ENCODE results near the gene NEU2.

Gene NEU2

GRCh38 chr2:233003658-233004555 lies 28.6 kb upstream of the NEU2 start:
- no peak for TF ChIP-seq CTCF (IDR thresholded peaks at IDR 0.05; ENCODE audit: control insufficient read depth, insufficient read depth, low read depth, low read length, missing control alignments)
- no peak overlapping the region for H3K4me3 ChIP-seq (ENCODE audit: control insufficient read depth, low read depth, low read length)

GRCh38 chr2:233005096-233005495 lies 27.4 kb upstream of the NEU2 start:
- no peak for TF ChIP-seq CTCF (IDR thresholded peaks at IDR 0.05; ENCODE audit: control insufficient read depth, insufficient read depth, low read depth, low read length, missing control alignments)

More at GRCh38 chr2:233003658-233004555, 28.6 kb upstream of the NEU2 start:
- no peak for DNase-seq (ENCODE audit: low read depth)

GRCh38 chr2:233006648-233007047 lies 25.8 kb upstream of the NEU2 start:
- no peak for TF ChIP-seq CTCF (IDR thresholded peaks at IDR 0.05; ENCODE audit: control insufficient read depth, insufficient read depth, low read depth, low read length, missing control alignments)
- no peak for DNase-seq (ENCODE audit: low read depth)
- no peak overlapping the region for H3K4me3 ChIP-seq (ENCODE audit: control insufficient read depth, low read depth, low read length)

More at GRCh38 chr2:233005096-233005495, 27.4 kb upstream of the NEU2 start:
- DNase-seq (ENCODE audit: low read depth), result no peak
- H3K4me3 ChIP-seq (ENCODE audit: control insufficient read depth, low read depth, low read length), result no peak overlapping the region

GRCh38 chr2:233007270-233007669 lies 25.2 kb upstream of the NEU2 start:
- TF ChIP-seq CTCF (IDR thresholded peaks at IDR 0.05; ENCODE audit: control insufficient read depth, insufficient read depth, low read depth, low read length, missing control alignments), result no peak
- DNase-seq (ENCODE audit: low read depth), result no peak

GRCh38 chr2:233007739-233008138 lies 24.7 kb upstream of the NEU2 start:
- H3K4me3 ChIP-seq (ENCODE audit: control insufficient read depth, low read depth, low read length), result no peak overlapping the region
- DNase-seq (ENCODE audit: low read depth), result no peak
- TF ChIP-seq CTCF (IDR thresholded peaks at IDR 0.05; ENCODE audit: control insufficient read depth, insufficient read depth, low read depth, low read length, missing control alignments), result no peak

More at GRCh38 chr2:233007270-233007669, 25.2 kb upstream of the NEU2 start:
- no peak overlapping the region for H3K4me3 ChIP-seq (ENCODE audit: control insufficient read depth, low read depth, low read length)

- no peak for DNase-seq (ENCODE audit: low read depth)
- no peak overlapping the region for H3K4me3 ChIP-seq (ENCODE audit: control insufficient read depth, low read depth, low read length)
- no peak for TF ChIP-seq CTCF (IDR thresholded peaks at IDR 0.05; ENCODE audit: control insufficient read depth, insufficient read depth, low read depth, low read length, missing control alignments)
These were observed 22.8 kb upstream of the NEU2 start for GRCh38 chr2:233009661-233010060.
